ENCODE measurements around the gene HOXA7.

Gene HOXA7

DNA sequence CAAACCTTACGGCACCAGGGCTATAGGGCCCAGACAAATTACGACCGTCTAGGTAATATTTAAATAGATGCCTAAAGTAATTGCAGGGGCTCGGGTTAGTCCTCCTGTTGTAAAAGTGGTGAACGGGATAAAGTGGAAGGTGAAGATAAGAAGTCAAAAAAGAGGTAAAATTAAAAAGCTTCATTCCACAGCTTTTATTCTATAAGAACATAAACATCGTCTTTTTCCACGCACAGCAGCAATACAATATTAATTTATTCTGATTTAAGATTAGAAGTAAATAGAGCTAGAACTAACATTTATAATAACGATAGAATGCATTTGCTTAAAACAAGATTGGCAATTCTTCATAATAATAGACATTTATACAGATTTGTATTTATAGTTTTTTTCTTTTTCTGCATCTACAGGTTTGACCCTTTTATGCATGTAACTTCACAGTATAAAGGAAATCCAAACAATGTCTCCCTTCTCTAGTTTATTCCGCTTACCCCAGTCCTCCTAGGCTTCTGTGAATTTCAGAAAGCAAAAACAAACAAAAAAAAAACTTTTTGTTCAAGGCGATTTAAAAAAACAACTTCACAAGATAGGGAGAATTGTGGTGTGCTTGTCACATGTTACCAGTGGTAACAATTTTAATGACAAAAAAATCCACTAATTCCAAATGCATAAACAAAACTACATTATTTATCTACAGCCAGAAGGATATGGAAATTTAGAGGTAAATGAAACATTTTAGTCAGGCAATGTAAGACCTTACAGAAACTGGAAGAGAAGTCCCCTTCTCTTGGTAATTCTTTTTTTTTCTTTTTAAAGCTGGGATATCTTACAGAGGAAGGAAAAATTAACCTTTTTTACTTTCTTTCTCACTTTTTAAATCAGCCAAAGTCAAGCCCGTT, 14.2 kb upstream of the HOXA7 start:
- DNase-seq (ENCODE audit: low spot score), result no peak

DNA sequence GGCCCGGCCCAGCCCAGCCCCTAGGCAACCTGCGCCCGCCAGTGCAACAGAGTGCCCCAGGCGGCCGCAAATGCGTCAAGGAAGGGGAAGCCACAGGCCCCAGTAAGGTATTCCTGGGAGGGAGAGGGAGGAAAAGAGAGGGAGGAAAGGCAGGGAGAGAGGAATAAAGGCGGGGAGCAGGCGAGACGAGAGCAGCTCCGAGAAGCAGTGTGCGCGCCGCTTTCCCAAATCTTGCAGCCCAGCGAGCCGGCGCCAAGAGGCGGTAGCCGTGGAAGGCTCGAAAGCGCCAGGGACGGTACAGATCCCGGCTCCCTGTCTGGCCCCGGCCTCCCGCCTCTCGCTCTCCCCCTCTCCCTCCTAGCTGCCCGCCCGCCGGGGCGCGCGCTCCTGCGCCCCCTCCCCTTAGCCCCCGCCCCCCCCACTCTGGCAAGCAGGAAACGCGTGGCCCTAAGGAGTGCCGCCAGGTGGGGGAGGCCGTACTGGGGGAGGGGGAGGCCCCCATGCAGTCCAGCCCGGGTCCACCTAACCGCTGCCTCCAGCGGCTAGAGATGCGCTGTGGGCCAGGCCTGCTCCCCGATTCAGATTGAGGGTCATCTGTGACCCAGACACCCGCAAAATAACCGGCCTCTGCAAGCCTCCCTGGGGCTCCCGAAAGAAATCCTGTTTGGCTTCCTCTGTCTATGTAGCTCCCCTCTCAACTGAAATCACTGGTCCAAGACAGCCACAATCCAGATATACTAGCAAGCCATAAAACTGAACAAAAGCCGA, 13.4 kb upstream of the HOXA7 start:
- no peak for DNase-seq (ENCODE audit: low spot score)

DNA sequence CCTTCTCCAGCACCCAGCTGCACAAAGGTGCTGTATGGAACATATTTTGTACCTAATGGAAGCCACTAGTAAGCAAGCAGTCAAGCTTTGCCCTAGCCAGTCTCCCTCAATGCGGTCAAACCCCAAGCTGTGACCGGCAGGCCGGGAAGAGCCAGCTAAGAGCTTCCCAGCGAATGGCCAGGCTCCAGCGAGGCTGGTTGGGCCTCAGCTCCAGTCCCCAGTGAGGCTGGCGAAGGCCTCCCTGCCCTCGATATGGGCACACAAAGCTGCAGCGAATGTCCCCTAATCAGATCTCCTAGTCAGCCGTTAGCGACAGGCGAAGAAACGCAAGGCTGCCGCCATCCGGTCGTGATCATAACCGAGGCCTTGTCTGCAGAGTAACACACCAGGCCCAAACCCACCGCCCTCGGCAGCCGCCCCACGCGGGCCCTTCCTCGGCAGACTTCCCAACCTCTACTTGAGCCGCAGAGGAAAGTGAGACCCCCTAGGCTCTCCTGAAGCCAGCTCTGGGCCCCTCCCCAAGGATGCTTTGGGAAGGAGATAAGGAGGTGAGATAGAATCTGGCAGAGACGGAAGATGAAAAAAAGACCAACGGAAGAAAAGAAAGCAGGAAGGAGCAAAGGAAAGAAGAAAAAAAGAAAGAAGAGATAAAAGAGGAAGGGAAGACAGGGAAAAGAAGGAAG, 11.9 kb upstream of the HOXA7 start:
- DNase-seq (ENCODE audit: low spot score), result no peak

DNA sequence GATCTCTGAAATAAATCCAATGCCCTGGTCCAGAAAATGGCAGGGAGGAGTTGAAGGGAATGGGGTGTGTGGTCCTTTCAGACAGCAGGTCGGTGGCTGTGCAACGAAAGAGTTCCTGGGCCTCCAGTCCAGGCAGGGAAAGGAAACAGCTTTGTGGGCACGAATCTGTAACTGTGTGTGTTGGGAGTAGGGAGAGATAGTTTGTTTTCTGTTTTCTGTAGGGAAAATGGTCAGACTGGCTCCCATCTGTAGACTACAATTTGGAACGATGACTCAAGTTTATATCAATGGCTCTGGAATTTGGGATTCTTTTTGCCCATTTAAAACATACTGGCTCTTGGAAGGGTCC, 11.4 kb upstream of the HOXA7 start:
- DNase-seq (ENCODE audit: low spot score), result no peak

DNA sequence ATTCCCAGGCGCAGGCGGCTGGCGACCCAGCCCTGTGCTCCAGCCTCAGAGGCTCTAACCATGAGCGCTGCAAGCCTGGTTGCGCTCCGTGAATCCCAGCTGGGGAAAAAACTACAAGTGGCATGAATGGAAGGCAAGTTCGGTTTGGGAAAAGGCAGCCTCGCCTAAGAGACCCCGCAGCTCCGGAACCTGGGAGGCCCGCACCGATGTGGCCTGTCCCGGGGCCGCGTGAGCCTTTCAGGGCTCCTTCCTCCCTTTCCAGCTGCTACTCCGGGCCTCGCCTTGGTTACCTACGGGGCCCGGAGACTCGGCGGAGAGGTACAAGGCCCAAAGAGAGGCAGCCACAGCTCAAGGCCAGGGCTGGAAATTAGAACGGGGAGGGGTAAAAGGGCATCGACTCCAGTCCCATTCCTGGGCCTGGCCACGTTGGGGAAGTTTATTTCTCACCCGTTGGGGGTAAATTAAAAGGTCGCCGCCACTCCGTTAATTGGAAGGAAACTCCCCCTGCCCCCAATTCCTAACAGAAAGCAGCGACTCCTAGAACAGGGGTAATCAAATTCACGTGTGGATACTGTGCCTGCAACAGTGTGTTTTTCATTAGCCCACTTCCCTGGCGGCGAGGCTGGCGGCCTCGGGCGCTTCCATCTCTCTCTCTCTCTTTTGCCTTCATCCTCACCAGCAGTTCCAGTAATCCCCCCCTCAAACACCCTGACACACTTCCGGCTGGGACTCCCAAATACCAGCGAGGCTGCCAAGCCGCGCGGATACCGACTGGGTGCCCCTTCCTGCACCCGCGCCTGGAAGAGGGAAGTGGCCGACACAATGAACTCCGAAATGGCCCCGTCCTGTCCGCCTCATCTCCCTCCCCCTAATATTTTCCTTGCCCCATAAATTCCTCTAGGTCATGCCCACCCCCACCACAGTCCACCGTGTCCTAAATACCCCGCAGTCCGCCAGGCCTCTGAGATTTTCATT, 10.3 kb upstream of the HOXA7 start:
- DNase-seq (ENCODE audit: low spot score), result no peak

DNA sequence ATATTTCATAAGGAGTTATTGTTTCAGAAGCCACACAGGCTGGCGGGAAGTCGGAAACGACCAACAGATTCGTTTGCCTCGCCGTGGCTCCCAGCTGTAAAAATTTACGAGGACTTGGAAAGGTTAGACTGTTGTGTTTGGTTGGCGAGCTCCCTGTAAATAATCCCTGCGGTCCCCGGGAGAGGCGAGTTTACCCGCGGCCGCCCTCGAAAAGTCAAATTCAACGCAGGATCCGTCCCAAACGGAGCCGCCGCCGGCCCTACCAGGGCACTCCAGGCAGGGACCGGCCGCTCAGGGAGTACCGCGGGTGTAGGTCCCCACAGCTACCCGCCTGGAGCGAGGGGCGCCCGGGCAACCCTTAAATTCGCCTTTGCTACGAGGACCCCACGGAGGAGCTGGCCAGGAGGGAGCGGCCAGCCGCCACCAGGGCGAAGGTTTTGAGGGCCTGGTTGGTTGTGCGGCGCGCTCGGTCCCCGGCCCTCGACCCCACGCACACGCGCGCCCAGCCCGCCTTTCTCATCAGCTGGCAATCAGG, 9.6 kb upstream of the HOXA7 start:
- no peak for DNase-seq (ENCODE audit: low spot score)

DNA sequence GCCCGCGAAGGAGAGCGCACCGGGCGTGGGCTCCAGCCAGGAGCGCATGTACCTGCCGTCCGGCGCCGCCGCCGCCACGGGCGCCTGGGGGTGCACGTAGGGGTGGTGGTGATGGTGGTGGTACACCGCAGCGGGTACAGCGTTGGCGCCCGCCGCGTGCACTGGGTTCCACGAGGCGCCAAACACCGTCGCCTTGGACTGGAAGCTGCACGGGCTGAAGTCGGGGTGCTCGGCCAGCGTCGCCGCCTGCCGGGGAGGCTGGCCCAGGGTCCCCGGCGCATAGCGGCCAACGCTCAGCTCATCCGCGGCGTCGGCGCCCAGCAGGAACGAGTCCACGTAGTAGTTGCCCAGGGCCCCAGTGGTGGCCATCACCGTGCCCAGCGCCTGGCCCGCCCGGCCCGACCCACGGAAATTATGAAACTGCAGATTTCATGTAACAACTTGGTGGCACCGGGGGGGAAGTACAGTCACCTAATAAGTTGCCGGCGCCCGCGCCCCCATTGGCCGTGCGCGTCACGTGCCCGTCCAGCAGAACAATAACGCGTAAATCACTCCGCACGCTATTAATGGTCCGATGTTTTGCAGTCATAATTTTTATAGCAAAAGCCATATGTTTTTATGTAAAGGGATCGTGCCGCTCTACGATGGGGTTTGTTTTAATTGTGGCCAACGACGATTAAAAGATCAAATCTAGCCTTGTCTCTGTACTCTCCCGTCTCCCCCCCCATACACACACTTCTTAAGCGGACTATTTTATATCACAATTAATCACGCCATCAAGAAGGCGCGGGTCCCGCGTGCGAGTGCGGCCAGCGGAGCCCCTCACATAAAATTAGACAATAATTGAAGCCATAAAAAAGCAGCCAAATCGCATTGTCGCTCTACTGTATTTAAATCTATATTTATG, 8.9 kb upstream of the HOXA7 start, which contains the start of gene HOXA9:
Gene HOXA9, minus strand, starts transcription at position 449 of the 907 bp plus-strand sequence. Its CDS starts 80 bp downstream, at position 369.
- no peak for DNase-seq (ENCODE audit: low spot score)

DNA sequence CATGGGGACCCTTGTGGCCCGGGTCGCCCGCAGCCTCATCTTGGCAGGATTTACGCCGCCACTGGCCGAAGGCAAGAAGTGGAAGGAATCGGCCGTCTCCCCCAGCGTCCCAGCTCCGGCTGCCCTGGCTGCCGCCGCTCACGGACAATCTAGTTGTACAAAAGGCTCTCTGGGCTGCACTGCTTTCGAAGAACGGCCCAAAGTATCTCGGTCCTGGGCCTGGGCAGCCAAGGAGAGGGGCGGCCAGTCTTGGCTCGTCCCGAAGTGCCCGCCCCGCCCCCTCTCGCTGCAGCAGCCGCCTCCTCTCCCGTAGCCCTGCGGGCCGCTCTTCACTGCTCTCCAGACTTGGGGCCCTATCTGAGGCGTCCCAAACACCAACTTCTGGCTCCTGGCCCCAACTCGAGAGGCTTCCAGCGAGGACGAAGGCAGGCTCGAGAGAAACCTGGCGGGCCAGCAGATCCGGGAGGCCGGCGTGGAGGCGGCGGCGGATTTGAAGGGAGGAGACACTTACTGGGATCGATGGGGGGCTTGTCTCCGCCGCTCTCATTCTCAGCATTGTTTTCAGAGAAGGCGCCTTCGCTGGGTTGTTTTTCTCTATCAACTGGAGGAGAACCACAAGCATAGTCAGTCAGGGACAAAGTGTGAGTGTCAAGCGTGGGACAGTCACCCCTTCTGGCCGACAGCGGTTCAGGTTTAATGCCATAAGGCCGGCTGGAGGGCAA, 8.1 kb upstream of the HOXA7 start:
- no peak for DNase-seq (ENCODE audit: low spot score)

DNA sequence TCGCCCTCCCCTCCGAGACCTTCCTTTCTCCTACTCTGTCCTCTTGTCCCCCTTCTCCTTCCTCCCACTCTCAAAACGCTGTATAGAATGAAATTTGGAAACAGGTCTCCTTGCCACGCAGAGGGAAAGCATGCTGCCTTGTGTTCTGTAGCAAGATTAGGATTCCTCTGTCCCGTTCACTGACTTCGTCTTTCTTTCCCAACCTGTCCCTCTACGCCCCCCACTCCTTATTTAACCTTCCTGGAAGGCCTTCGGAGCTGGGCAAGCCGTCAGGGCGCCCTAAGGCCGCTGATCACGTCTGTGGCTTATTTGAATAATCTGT, 7.5 kb upstream of the HOXA7 start:
- DNase-seq (ENCODE audit: low spot score), result no peak

DNA sequence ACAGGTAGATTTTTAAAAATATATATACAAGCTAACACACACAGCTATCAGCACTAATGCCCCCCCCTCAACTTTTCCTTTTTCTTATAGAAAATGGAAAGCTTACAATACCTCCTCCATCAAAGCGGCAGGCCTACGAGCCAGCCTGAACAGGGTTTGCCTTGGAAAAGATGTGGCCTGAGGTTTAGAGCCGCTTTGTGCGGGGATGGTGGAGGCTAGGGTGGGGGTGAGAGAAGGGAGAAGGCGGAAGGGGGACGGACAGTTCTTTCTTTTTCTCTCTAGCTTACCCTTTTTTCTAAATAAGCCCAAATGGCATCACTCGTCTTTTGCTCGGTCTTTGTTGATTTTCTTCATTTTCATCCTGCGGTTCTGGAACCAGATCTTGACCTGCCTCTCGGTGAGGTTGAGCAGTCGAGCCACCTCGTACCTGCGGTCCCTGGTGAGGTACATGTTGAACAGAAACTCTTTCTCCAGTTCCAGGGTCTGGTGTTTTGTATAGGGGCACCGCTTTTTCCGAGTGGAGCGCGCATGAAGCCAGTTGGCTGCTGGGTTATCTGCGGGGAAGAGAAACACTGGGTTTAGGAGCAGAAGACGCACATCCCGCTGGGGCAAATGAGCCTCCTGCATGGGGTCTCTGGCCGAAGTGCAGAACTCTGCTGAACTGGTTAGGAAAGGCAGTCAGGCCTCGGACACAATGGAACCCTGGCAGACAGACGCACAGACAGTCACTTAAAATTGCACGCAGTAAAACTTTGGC, 7.0 kb upstream of the HOXA7 start:
- DNase-seq (ENCODE audit: low spot score), result no peak

DNA sequence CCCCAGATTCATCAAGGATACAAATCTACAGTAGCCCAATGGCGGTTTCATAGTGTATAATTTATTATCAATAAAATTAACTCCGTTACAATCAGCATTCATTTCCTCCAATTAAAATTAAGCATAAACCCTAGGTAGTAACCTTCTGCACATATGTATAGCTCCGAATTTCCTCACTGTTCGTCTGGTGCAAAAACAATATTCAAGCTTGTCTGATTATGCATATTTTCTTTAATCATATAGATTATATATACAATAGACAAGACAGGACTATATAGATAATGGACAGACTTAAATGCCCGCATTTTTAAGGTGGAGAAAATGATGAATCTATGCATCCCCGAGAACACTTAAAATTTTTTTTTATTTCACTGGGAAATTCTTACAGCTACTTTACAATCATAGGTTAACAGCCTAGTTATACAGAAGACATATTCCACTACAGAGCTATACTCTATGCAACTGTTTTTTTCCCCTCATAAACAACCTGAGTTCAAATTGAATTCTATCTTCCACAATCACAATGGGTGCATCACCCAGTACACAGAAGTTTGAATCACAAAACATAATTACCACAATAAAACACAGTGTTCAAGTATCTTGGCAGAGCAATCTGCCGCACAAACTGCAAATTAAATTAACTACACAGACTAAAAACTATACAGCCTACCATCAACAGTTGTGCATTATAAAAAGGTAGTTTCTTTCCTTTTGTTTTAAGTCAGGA, 6.2 kb upstream of the HOXA7 start:
- DNase-seq (ENCODE audit: low spot score), result no peak

DNA sequence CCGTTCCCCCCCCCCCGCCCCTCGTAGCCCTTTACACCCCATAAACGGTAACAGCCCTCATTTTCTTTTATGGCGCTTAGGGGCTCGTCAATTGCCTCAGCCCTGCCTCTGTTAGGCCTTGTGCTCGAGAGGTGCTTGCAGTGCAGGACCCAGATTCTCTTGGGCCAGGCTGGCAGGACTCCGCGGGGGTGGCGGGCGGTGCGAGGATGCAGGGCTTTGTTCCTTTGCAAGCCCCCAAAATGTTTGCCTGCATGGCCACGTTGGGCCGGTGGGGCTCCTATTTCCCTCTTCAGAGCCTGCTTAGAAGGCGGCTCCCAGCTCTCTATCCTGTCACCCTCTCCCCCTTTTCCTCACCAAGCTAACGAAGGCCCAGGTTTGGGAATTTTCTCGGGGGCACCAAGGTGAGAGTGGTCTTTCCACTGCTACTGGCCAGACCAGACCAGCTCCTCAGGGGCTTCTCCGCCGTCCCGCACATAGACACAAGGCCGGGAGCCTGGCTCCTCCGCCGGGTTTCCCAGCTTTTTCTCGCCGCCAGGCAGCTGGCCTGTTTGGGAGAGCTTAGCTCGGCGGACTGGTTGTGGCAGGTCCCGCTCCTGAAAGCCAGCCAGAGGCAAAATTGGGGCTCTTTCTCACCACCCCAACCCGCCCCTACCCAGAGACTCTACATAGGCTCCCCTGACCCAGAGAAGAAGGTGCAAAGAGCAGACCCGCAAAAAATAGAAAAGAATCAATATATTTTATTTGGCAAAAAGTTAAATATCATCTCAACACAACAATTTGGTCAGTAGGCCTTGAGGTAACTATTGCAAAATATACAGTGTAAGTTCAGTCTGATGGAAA, 5.5 kb upstream of the HOXA7 start:
- DNase-seq (ENCODE audit: low spot score), result no peak

DNA sequence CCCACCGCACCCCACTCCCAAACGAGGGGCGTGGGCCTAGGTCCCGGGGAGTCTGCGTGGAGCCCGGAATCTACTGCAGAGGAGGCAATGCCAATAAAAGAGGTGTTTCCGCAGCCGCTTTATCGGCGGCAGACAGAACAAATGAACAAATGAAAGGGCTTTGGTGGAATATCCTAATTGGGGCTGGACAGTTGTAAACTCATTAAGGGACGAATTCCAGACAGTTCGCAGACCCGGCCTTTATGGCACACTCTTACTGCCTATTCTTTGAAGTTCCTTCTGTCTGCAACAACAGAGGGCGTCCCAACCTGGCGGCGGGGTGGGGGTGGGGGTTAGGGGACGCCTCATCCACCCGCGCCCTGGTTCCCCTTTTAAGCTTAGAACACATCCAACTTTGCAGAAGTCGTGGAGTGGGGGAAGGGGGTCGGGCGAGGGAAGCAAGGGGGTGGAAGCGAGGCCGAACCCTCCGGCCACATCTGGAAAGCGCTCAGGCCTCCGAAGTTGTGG, 4.8 kb upstream of the HOXA7 start:
- DNase-seq (ENCODE audit: low spot score), result peak; percentile 12

DNA sequence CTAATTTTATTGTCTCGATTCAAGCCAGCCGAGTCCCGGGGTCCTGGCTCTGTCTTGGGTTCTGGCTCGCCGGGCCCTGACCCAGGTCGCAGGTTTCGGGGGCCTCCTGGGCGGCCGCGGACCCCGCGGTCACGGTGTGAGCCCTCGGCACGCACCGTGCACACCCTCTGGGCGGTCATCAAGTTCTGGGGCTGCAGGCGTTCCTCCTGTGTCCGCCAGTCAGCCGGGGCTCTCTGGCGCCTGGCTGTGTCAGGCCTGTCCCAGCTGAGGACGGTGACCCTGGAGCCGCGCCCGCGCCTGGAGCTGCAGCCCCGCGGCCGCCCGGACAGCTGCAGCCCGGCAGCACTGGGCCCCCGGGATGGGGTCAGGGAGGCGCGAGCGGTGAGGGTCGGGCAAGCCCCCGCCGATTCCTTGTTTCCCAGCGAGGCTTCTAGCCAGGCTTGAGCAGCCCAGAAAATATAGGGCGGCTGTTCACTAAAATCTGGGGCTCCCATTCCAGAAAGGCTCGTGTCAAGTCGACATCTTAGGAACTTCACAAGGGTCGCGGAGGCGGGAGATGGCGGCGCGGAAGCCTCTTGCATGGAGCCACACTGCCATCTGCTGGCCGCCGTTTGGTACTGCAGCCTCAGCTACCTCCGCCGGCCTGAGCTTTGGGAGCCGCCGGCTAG, 4.2 kb upstream of the HOXA7 start:
- DNase-seq (ENCODE audit: low spot score), result peak; percentile 89

DNA sequence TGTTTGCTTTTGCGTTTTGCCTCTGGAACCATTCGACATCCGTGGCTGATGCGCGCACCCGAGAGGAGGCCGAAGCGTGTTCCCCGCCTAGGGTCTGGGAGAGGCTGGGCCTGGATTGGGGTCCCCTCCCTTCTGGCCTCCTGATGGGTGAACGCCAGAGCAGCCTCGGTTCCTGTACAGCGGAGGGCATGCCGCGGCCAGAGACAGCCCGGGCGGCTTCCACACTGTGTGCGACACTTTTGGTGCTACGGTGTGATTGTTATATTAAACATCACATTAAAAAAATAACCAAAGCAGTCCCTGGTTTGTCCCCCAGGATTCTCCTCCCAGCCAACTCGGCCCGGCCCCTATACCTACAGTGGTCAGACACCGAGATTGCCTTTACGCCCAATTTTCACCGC, 3.7 kb upstream of the HOXA7 start:
- no peak for DNase-seq (ENCODE audit: low spot score)

All from Ammon's horn (tissue), 1 donor.